Measurements from ENCODE around the gene HSPA1L.
"Not testable (repeated sequence)": the region's sequence is repeated elsewhere in the genome, so short reads cannot be mapped to it uniquely, and the experiment has no call there.

The HSPA1L gene

GRCh38 chr6:31815025-31815838 lies at the start of gene HSPA1L, which contains the start of gene HSPA1A:
HSPA1L (minus strand) TSS chr6:31815283; CDS start chr6:31811972, 3,311 bp downstream.
HSPA1A (plus strand) TSS chr6:31815543; CDS start chr6:31815757, 214 bp downstream.
- peak in 2 of 3 donors; percentile 50 to 53 for DNase-seq (ENCODE audit: low read depth in 2 of 3, low spot score in 1 of 3)

GRCh38 chr6:31864818-31865204 lies 49.7 kb upstream of the HSPA1L start:
- DNase-seq (ENCODE audit: low read depth in 2 of 3, low spot score in 1 of 3), result no peak

- not testable (repeated sequence) for DNase-seq (ENCODE audit: low read depth in 2 of 3, low spot score in 1 of 3)
Observed at GRCh38 chr6:31864123-31864562, 49.1 kb upstream of the HSPA1L start.

GRCh38 chr6:31862344-31863235 lies 47.5 kb upstream of the HSPA1L start, which contains the start of gene NEU1:
NEU1 (minus strand) TSS chr6:31862821; CDS start chr6:31862776, 45 bp downstream.
- peak; percentile 96 to 99 (median 99) for DNase-seq (ENCODE audit: low read depth in 2 of 3, low spot score in 1 of 3)

GRCh38 chr6:31861919-31862343 lies 46.8 kb upstream of the HSPA1L start:
- no peak for DNase-seq (ENCODE audit: low read depth in 2 of 3, low spot score in 1 of 3)

- DNase-seq (ENCODE audit: low read depth in 2 of 3, low spot score in 1 of 3), result no peak
Observed at GRCh38 chr6:31861150-31861549, 46.1 kb upstream of the HSPA1L start.

GRCh38 chr6:31860349-31860748 lies 45.3 kb upstream of the HSPA1L start:
- DNase-seq (ENCODE audit: low read depth in 2 of 3, low spot score in 1 of 3), result no peak

- no peak for DNase-seq (ENCODE audit: low read depth in 2 of 3, low spot score in 1 of 3)
Observed at GRCh38 chr6:31859923-31860322, 44.8 kb upstream of the HSPA1L start.

GRCh38 chr6:31858707-31859106 lies 43.6 kb upstream of the HSPA1L start:
- DNase-seq (ENCODE audit: low read depth in 2 of 3, low spot score in 1 of 3), result no peak

GRCh38 chr6:31857774-31858173 lies 42.7 kb upstream of the HSPA1L start:
- not testable (repeated sequence) for DNase-seq (ENCODE audit: low read depth in 2 of 3, low spot score in 1 of 3)

- not testable (repeated sequence) for DNase-seq (ENCODE audit: low read depth in 2 of 3, low spot score in 1 of 3)
Observed at GRCh38 chr6:31851980-31852718, 37.1 kb upstream of the HSPA1L start.

GRCh38 chr6:31851485-31851832 lies 36.4 kb upstream of the HSPA1L start:
- no peak for DNase-seq (ENCODE audit: low read depth in 2 of 3, low spot score in 1 of 3)

GRCh38 chr6:31850765-31851484 lies 35.8 kb upstream of the HSPA1L start:
- DNase-seq (ENCODE audit: low read depth in 2 of 3, low spot score in 1 of 3), result no peak

GRCh38 chr6:31847276-31847978 lies 32.3 kb upstream of the HSPA1L start:
- DNase-seq (ENCODE audit: low read depth in 2 of 3, low spot score in 1 of 3), result no peak

GRCh38 chr6:31844507-31844906 lies 29.4 kb upstream of the HSPA1L start:
- DNase-seq (ENCODE audit: low read depth in 2 of 3, low spot score in 1 of 3), result no peak

- DNase-seq (ENCODE audit: low read depth in 2 of 3, low spot score in 1 of 3), result no peak
Observed at GRCh38 chr6:31842053-31842452, 27.0 kb upstream of the HSPA1L start.

- not testable (repeated sequence) for DNase-seq (ENCODE audit: low read depth in 2 of 3, low spot score in 1 of 3)
Observed at GRCh38 chr6:31839779-31840126, 24.7 kb upstream of the HSPA1L start.

- DNase-seq (ENCODE audit: low read depth in 2 of 3, low spot score in 1 of 3), result no peak
Observed at GRCh38 chr6:31838968-31839367, 23.9 kb upstream of the HSPA1L start.

- DNase-seq (ENCODE audit: low read depth in 2 of 3, low spot score in 1 of 3), result not testable (repeated sequence)
Observed at GRCh38 chr6:31838114-31838553, 23.1 kb upstream of the HSPA1L start.
